Breast epithelium (tissue), 4 donors: ENCODE results near the gene VIPAS39. TPM values are rescaled to one million over a fixed set of nuclear protein-coding genes. Genes with fewer than 3 reads are reported as not detected.
A peak's percentile ranks its signal among the peaks of the same experiment; 100 is the strongest.

ENCODE experiments used
- DNase-seq, 2 donors: peaks; one replicate each; pipeline ENCODE4 v3.0.0-alpha.2; 2019; ENCODE audit warnings: low spot score in 2 of 2
- H3K27ac ChIP-seq, 2 donors: fragments of 200-600 bp; sonication (generic) in 1 of 2; one replicate each; pipeline ENCODE4 v1.5.1; 2016 to 2019; ENCODE audit warnings: mild to moderate bottlenecking in 1 of 2
- H3K27me3 ChIP-seq, 2 donors: fragments of 200-600 bp; sonication (generic) in 1 of 2; one replicate each; pipeline versions ENCODE4 v1.5.1 to v1.6.0; 2017 to 2019; ENCODE audit warnings: control low read depth in 1 of 2, mild to moderate bottlenecking in 1 of 2
- H3K36me3 ChIP-seq: fragments of 200-600 bp; one replicate; pipeline ENCODE4 v1.5.1; 2019
- H3K4me1 ChIP-seq, 2 donors: fragments of 200-600 bp; sonication (generic); one replicate each; pipeline ENCODE4 v1.5.1; 2016 to 2019; ENCODE audit warnings: control low read depth in 1 of 2
- H3K4me3 ChIP-seq, 3 donors: fragments of 200-600 bp; sonication (generic); 1 replicate in 2 of 3; 2 replicates in 1 of 3; pipeline ENCODE4 v1.5.1; 2016 to 2019; ENCODE audit warnings: mild to moderate bottlenecking in 3 of 3, moderate library complexity in 2 of 3
- H3K9me3 ChIP-seq, 2 donors: fragments of 200-600 bp; sonication (generic) in 1 of 2; one replicate each; pipeline ENCODE4 v1.5.1; 2016 to 2019; ENCODE audit warnings: control low read depth in 1 of 2
- CTCF ChIP-seq, 3 donors: fragments of 450-650 bp; IDR thresholded peaks; one replicate each; pipeline ENCODE4 v1.5.1; 2016 to 2017; ENCODE audit warnings: antibody characterized with exemption in 3 of 3, mild to moderate bottlenecking in 3 of 3, moderate library complexity in 3 of 3
- POLR2A ChIP-seq: fragments of 450-650 bp; IDR thresholded peaks from one replicate; pipeline ENCODE4 v1.6.1; 2016; ENCODE audit warnings: antibody characterized with exemption, mild to moderate bottlenecking, moderate library complexity
- POLR2AphosphoS5 ChIP-seq, 3 donors: sonication (generic); formaldehyde crosslinking; IDR thresholded peaks; one replicate each; pipeline ENCODE4 v1.6.1; 2017; ENCODE audit warnings: antibody characterized with exemption in 3 of 3
- intact Hi-C: fragments of 100-400 bp; cut with DNase I; formaldehyde crosslinking; loops from one replicate; pipeline ENCODE4 v1.15.1; 2023; ENCODE audit warnings: low total_unique reads
- total RNA-seq, 3 donors: library from RNA; depleted of rRNA; stranded (reverse); fragments of >200 nt; gene quantifications; one replicate each; pipeline ENCODE4 v1.1.0, GENCODE V29; 2016

VIPAS39 gene
- 10 to 100 TPM; 14.7 to 25.9 (median 19.2) TPM for total RNA-seq

- intact Hi-C loops: no loop called here
Observed at GRCh38 chr14:77457522-77458248, at the start of gene VIPAS39, which contains the start of gene AHSA1. VIPAS39 (minus strand) TSS chr14:77457601; CDS start chr14:77454102, 3,499 bp downstream. AHSA1 (plus strand) TSS chr14:77458093; CDS start chr14:77458190, 97 bp downstream.

GRCh38 chr14:77505031-77505430 is 47.6 kb upstream of the VIPAS39 start:
- Histone ChIP-seq H3K36me3 (no peaks in the 10 kb centered on the region), H3K27me3 (no peaks in the 10 kb centered on the region), H3K9me3 (peaks cover 0 to 8% of the 10 kb centered on the region in 2 donors), H3K4me3 (no peak overlapping the region), H3K4me1 (no peaks in the 10 kb centered on the region), H3K27ac (no peak overlapping the region)
- TF ChIP-seq POLR2AphosphoS5 (IDR thresholded peaks at IDR 0.05) (no peak), CTCF (IDR thresholded peaks at IDR 0.05) (no peak), POLR2A (no peak)
- intact Hi-C loops: no loop called here
- DNase-seq: no peak

More at GRCh38 chr14:77457522-77458248, at the start of gene VIPAS39, which contains the start of gene AHSA1:
- H3K27ac ChIP-seq: peak within 1 kb of the TSS; percentile 94 to 97
- H3K27me3 ChIP-seq: no peaks in the 10 kb centered on the region
- H3K36me3 ChIP-seq: no peaks in the 10 kb centered on the region
- H3K4me1 ChIP-seq: peaks cover 0 to 20% of the 10 kb centered on the region in 2 donors
- peak within 1 kb of the TSS; percentile 90 to 99 (median 98) for H3K4me3 ChIP-seq
- DNase-seq: peak; percentile 93 to 97
- H3K9me3 ChIP-seq: no peaks in the 10 kb centered on the region
- TF ChIP-seq CTCF (IDR thresholded peaks at IDR 0.05): no peak
- peak in 2 of 3 donors; percentile 66 to 81 for TF ChIP-seq POLR2AphosphoS5 (IDR thresholded peaks at IDR 0.05)
- no peak for TF ChIP-seq POLR2A

GRCh38 chr14:77503138-77503537 is 45.7 kb upstream of the VIPAS39 start:
- intact Hi-C loops: no loop called here
- peaks cover 0 to 10% of the 10 kb centered on the region in 2 donors for H3K27me3 ChIP-seq
- DNase-seq: no peak
- peaks cover 0 to 8% of the 10 kb centered on the region in 2 donors for H3K9me3 ChIP-seq
- TF ChIP-seq CTCF (IDR thresholded peaks at IDR 0.05): no peak
- no peak for TF ChIP-seq POLR2AphosphoS5 (IDR thresholded peaks at IDR 0.05)
- no peak for TF ChIP-seq POLR2A
- no peak overlapping the region for H3K27ac ChIP-seq
- H3K4me3 ChIP-seq: no peak overlapping the region
- peaks cover 0 to 8% of the 10 kb centered on the region in 2 donors for H3K4me1 ChIP-seq
- H3K36me3 ChIP-seq: no peaks in the 10 kb centered on the region

- DNase-seq: no peak
- intact Hi-C loops: no loop called here
- H3K36me3 ChIP-seq: no peaks in the 10 kb centered on the region
- H3K9me3 ChIP-seq: peaks cover 0 to 8% of the 10 kb centered on the region in 2 donors
- no peak overlapping the region for H3K27ac ChIP-seq
- peaks cover 0 to 10% of the 10 kb centered on the region in 2 donors for H3K4me1 ChIP-seq
- peaks cover 0 to 16% of the 10 kb centered on the region in 2 donors for H3K27me3 ChIP-seq
- no peak for TF ChIP-seq POLR2A
- no peak for TF ChIP-seq POLR2AphosphoS5 (IDR thresholded peaks at IDR 0.05)
- TF ChIP-seq CTCF (IDR thresholded peaks at IDR 0.05): no peak
- H3K4me3 ChIP-seq: no peak overlapping the region
Observed at GRCh38 chr14:77502109-77502782, 44.8 kb upstream of the VIPAS39 start.
